ENCODE data around the gene SAPCD1. TPM values are rescaled to one million over a fixed set of nuclear protein-coding genes. Genes with fewer than 3 reads are reported as not detected.

The SAPCD1 gene
- total and polyA plus RNA-seq, 10 of the 15 experiments (the other 5 are each of a cell fraction or from before 2014, with no cell fraction given) = 1.6 to 13.0 (median 5.4) TPM

GRCh38 chr6:31794866-31795615 is 32.6 kb downstream of the SAPCD1 start (continued):
- TF ChIP-seq, protein P1, sequence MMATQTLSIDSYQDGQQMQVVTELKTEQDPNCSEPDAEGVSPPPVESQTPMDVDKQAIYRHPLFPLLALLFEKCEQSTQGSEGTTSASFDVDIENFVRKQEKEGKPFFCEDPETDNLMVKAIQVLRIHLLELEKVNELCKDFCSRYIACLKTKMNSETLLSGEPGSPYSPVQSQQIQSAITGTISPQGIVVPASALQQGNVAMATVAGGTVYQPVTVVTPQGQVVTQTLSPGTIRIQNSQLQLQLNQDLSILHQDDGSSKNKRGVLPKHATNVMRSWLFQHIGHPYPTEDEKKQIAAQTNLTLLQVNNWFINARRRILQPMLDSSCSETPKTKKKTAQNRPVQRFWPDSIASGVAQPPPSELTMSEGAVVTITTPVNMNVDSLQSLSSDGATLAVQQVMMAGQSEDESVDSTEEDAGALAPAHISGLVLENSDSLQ (IDR thresholded peaks at IDR 0.05) = no peak
- TF ChIP-seq NFXL1 (IDR thresholded peaks at IDR 0.05; ENCODE audit: borderline replicate concordance) = no peak
- TF ChIP-seq CREM (IDR thresholded peaks at IDR 0.05; ENCODE audit: low read depth) = no peak
- TF ChIP-seq EP300 (IDR thresholded peaks at IDR 0.05; ENCODE audit: borderline replicate concordance in 1 of 2, control insufficient read depth in 1 of 2, low read depth in 2 of 2, low read length in 2 of 2) = no peak
- TF ChIP-seq NR2C1 (IDR thresholded peaks at IDR 0.05) = no peak
- TF ChIP-seq NBN (IDR thresholded peaks at IDR 0.05) = no peak; the same call in 1 of the 2 replicates
- TF ChIP-seq ESRRA (IDR thresholded peaks at IDR 0.05; ENCODE audit: low read length) = no peak
- TF ChIP-seq, protein P2, sequence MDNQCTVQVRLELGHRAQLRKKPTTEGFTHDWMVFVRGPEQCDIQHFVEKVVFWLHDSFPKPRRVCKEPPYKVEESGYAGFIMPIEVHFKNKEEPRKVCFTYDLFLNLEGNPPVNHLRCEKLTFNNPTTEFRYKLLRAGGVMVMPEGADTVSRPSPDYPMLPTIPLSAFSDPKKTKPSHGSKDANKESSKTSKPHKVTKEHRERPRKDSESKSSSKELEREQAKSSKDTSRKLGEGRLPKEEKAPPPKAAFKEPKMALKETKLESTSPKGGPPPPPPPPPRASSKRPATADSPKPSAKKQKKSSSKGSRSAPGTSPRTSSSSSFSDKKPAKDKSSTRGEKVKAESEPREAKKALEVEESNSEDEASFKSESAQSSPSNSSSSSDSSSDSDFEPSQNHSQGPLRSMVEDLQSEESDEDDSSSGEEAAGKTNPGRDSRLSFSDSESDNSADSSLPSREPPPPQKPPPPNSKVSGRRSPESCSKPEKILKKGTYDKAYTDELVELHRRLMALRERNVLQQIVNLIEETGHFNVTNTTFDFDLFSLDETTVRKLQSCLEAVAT (IDR thresholded peaks at IDR 0.05) = peak; percentile 12; the same call in 1 of the 2 replicates
- TF ChIP-seq NRF1 (conservative IDR thresholded peaks at IDR 0.05; ENCODE audit: low read depth, low read length) = no peak
- TF ChIP-seq HDGF (IDR thresholded peaks at IDR 0.05) = 0 out of 2 replicates have a peak, but pooled peaks have one; percentile 36
- no peak for TF ChIP-seq ZBTB40 (IDR thresholded peaks at IDR 0.05; ENCODE audit: borderline replicate concordance)
- TF ChIP-seq DPF2 (IDR thresholded peaks at IDR 0.05) = no peak
- no peak for TF ChIP-seq EZH2 (IDR thresholded peaks at IDR 0.05; ENCODE audit: borderline replicate concordance, control insufficient read depth, low read depth, low read length)

Measured in GM12878 (cell line).